H1 (cell line): ENCODE data around the gene GAST. TPM values are rescaled to one million over a fixed set of nuclear protein-coding genes. Genes with fewer than 3 reads are reported as not detected.
"Not testable (repeated sequence)": the region's sequence is repeated elsewhere in the genome, so short reads cannot be mapped to it uniquely, and the experiment has no call there.

Experiments
- CTCF ChIA-PET: fragments of 300-600 bp; sonication (Branson Sonifier 250); formaldehyde crosslinking; loops from one replicate; lab custom pipeline; 2021; ENCODE audit not compliant: partially characterized antibody; lab: Charles Lee
- POLR2A ChIA-PET: fragments of 300-600 bp; sonication (Branson Sonifier 250); formaldehyde crosslinking; loops from one replicate; lab custom pipeline; 2021; ENCODE audit warnings: inconsistent platforms; ENCODE audit not compliant: partially characterized antibody; lab: Charles Lee
- DNase-seq, 2 experiments: peaks; one replicate each; pipeline versions ENCODE4 v3.0.0 to v3.0.0-alpha.2; 2010 to 2022; ENCODE audit warnings: low spot score in 2 of 2, low read depth in 1 of 2, mixed read lengths in 1 of 2
- FAIRE-seq: peaks from 2 replicates; lab custom pipeline; 2011; peaks lifted over from hg19 to GRCh38; lab: Jason Lieb, UNC
- H2AFZ ChIP-seq: 2 replicates; pipeline ENCODE4 v1.8.1; 2012; ENCODE audit warnings: low read length, inconsistent platforms
- H2AK5ac ChIP-seq: 2 replicates; pipeline ENCODE4 v1.6.1; 2013; ENCODE audit warnings: low read depth, low read length
- H2BK120ac ChIP-seq: replicated peaks from 2 replicates; pipeline ENCODE3; 2013; ENCODE audit warnings: low read depth, low read length, inconsistent platforms
- H2BK12ac ChIP-seq: 2 replicates; pipeline ENCODE4 v1.6.1; 2013; ENCODE audit warnings: low read depth, low read length
- H2BK15ac ChIP-seq: 2 replicates; pipeline ENCODE4 v1.6.1; 2013; ENCODE audit warnings: low read length
- H2BK20ac ChIP-seq: 2 replicates; pipeline ENCODE4 v1.6.1; 2013; ENCODE audit warnings: low read length
- H2BK5ac ChIP-seq: 2 replicates; pipeline ENCODE4 v1.6.1; 2013; ENCODE audit warnings: low read depth, low read length
- H3K14ac ChIP-seq: 2 replicates; pipeline ENCODE4 v1.6.1; 2013; ENCODE audit warnings: inconsistent platforms; ENCODE audit not compliant: insufficient read length
- H3K18ac ChIP-seq: 2 replicates; pipeline ENCODE4 v1.6.1; 2013; ENCODE audit warnings: low read length; ENCODE audit errors: extremely low read depth
- H3K23ac ChIP-seq: 2 replicates; pipeline ENCODE4 v1.6.1; 2013; ENCODE audit warnings: inconsistent platforms; ENCODE audit not compliant: insufficient read length
- H3K23me2 ChIP-seq: 2 replicates; pipeline ENCODE4 v1.6.1; 2013; ENCODE audit warnings: low read depth, low read length
- H3K27ac ChIP-seq: 2 replicates; pipeline ENCODE4 v1.6.1; 2011; ENCODE audit warnings: low read depth, low read length, inconsistent platforms
- H3K27me3 ChIP-seq, 4 experiments: replicated peaks in 1 of 4; 1 replicate in 1 of 4; 2 replicates in 3 of 4; pipeline versions ENCODE4 v1.6.1 to v1.8.1; 2011 to 2013; ENCODE audit warnings: low read length in 3 of 4, mild to moderate bottlenecking in 3 of 4, inconsistent platforms in 2 of 4, mixed read lengths in 2 of 4, moderate library complexity in 1 of 4; ENCODE audit not compliant: control insufficient read depth in 3 of 4, insufficient read depth in 3 of 4; ENCODE audit errors: extremely low read depth in 1 of 4
- H3K36me3 ChIP-seq, 4 experiments: 2 replicates each; pipeline versions ENCODE4 v1.6.1 to v1.8.1; 2011 to 2013; ENCODE audit warnings: mild to moderate bottlenecking in 4 of 4, low read length in 3 of 4, moderate library complexity in 2 of 4, control low read depth in 1 of 4, inconsistent platforms in 1 of 4; ENCODE audit not compliant: insufficient read depth in 4 of 4, control insufficient read depth in 2 of 4
- H3K4ac ChIP-seq: replicated peaks from 2 replicates; pipeline ENCODE3; 2013; ENCODE audit warnings: low read length, low read depth, mixed read lengths, inconsistent platforms; ENCODE audit not compliant: insufficient read length
- H3K4me1 ChIP-seq, 4 experiments: replicated peaks in 1 of 4; 1 replicate in 1 of 4; 2 replicates in 3 of 4; pipeline versions ENCODE4 v1.6.1 to v1.8.1; 2011 to 2013; ENCODE audit warnings: low read length in 3 of 4, inconsistent platforms in 2 of 4, mixed read lengths in 1 of 4; ENCODE audit not compliant: insufficient read depth in 4 of 4, control insufficient read depth in 3 of 4
- H3K4me2 ChIP-seq, 2 experiments: 2 replicates each; pipeline versions ENCODE4 v1.6.1 to v1.8.1; 2011 to 2013; ENCODE audit warnings: low read depth in 2 of 2, low read length in 2 of 2, control low read depth in 1 of 2, inconsistent platforms in 1 of 2, mild to moderate bottlenecking in 1 of 2; ENCODE audit not compliant: insufficient read depth in 1 of 2
- H3K4me3 ChIP-seq, 4 experiments: fragments of 200-600, 300-600 bp in 1 of 4; sonication (generic), shearing (Covaris generic), sonication (Bioruptor Twin) in 1 of 4; 2 replicates each; pipeline versions ENCODE4 v1.5.1 to v1.8.1; 2011 to 2016; ENCODE audit warnings: low read length in 4 of 4, low read depth in 3 of 4, control low read depth in 2 of 4, inconsistent platforms in 2 of 4, mild to moderate bottlenecking in 2 of 4, mixed read lengths in 1 of 4, moderate library complexity in 1 of 4; ENCODE audit not compliant: insufficient read depth in 2 of 4; ENCODE audit errors: extremely low read depth in 1 of 4
- H3K56ac ChIP-seq: replicated peaks from 2 replicates; pipeline ENCODE3; 2013; ENCODE audit warnings: low read depth, mild to moderate bottlenecking, mixed read lengths, low read length, inconsistent platforms; ENCODE audit not compliant: insufficient read length
- H3K79me1 ChIP-seq: 2 replicates; pipeline ENCODE4 v1.6.1; 2013; ENCODE audit warnings: low read depth, low read length, control low read depth
- H3K79me2 ChIP-seq, 2 experiments: 2 replicates each; pipeline versions ENCODE4 v1.6.1 to v1.8.1; 2012 to 2013; ENCODE audit warnings: low read length in 2 of 2, mild to moderate bottlenecking in 2 of 2, inconsistent platforms in 1 of 2; ENCODE audit not compliant: insufficient read depth in 2 of 2, control insufficient read depth in 1 of 2
- H3K9ac ChIP-seq, 4 experiments: replicated peaks in 1 of 4; 1 replicate in 1 of 4; 2 replicates in 3 of 4; pipeline versions ENCODE4 v1.6.1 to v1.8.1; 2011 to 2013; ENCODE audit warnings: low read depth in 3 of 4, low read length in 3 of 4, control low read depth in 2 of 4, mild to moderate bottlenecking in 2 of 4, moderate library complexity in 2 of 4, inconsistent platforms in 1 of 4; ENCODE audit errors: extremely low read depth in 1 of 4
- H3K9me3 ChIP-seq, 2 experiments: 2 replicates each; pipeline versions ENCODE4 v1.6.1 to v1.8.1; 2012 to 2013; ENCODE audit warnings: mild to moderate bottlenecking in 2 of 2, moderate library complexity in 2 of 2, control low read depth in 1 of 2, inconsistent platforms in 1 of 2, low read depth in 1 of 2, low read length in 1 of 2, mixed read lengths in 1 of 2; ENCODE audit not compliant: insufficient read depth in 2 of 2
- H4K20me1 ChIP-seq, 2 experiments: replicated peaks in 1 of 2; 2 replicates each; pipeline versions ENCODE3 to v1.8.1; 2011 to 2013; ENCODE audit warnings: inconsistent platforms in 2 of 2, low read length in 2 of 2, mild to moderate bottlenecking in 1 of 2; ENCODE audit not compliant: insufficient read depth in 2 of 2, control insufficient read depth in 1 of 2
- H4K5ac ChIP-seq: 2 replicates; pipeline ENCODE4 v1.6.1; 2013; ENCODE audit warnings: low read length, low read depth, mixed read lengths, inconsistent platforms; ENCODE audit not compliant: insufficient read length
- H4K8ac ChIP-seq: 2 replicates; pipeline ENCODE4 v1.8.0; 2013; ENCODE audit warnings: mild to moderate bottlenecking, moderate library complexity, low read length, inconsistent platforms; ENCODE audit not compliant: insufficient read depth; ENCODE audit errors: extremely low read depth
- H4K91ac ChIP-seq: replicated peaks from 2 replicates; pipeline ENCODE3; 2013; ENCODE audit warnings: low read length, mixed read lengths, inconsistent platforms; ENCODE audit not compliant: insufficient read length
- WGBS, 2 experiments: shearing (Covaris generic) in 1 of 2; methylation state at CpG; one replicate each; pipeline versions ENCODE4 v1.1.6 to v1.1.7; 2013 to 2015; ENCODE audit warnings: low lambda C conversion rate in 2 of 2, mixed read lengths in 2 of 2, inconsistent platforms in 1 of 2, low coverage in 1 of 2, missing lambda C conversion rate in 1 of 2; ENCODE audit not compliant: insufficient replicate concordance in 2 of 2, insufficient coverage in 1 of 2, insufficient read length in 1 of 2; ENCODE audit errors: extremely low coverage in 1 of 2, missing lambda C conversion rate in 1 of 2; 5-methylcytosine and 5-hydroxymethylcytosine counted together
- polyA plus RNA-seq, 7 experiments: library from polyadenylated mRNA; depleted of rRNA in 3 of 7; stranded (reverse) in 5 of 7; unstranded in 2 of 7; fragments of >200 nt in 5 of 7; fragments of 200-250 nt in 2 of 7; gene quantifications; 1 replicate in 5 of 7; 2 replicates in 1 of 7; 4 replicates in 1 of 7; pipeline versions ENCODE4 v1.2.1 to v1.2.3, GENCODE V29; 2011 to 2013; ENCODE audit warnings: missing spikeins in 2 of 7, mixed read lengths in 2 of 7
- total RNA-seq: library from RNA; stranded (reverse); fragmentation: NEBNext Ultra II Directional; extraction: Animal tissue kit (Norgen Biotek cat#: 25700); gene quantifications from 2 replicates; pipeline ENCODE4 v1.2.1, GENCODE V29; 2021

Gene GAST
- total and polyA plus RNA-seq, 2 of the 8 experiments (the other 6 are each of a cell fraction or from before 2014, with no cell fraction given): not detected

GRCh38 chr17:41685753-41686152 lies 26.4 kb upstream of the GAST start:
- H4K91ac ChIP-seq, H3K18ac ChIP-seq, H2BK20ac ChIP-seq, H3K4me3 ChIP-seq, H3K9me3 ChIP-seq, H3K14ac ChIP-seq, H3K27me3 ChIP-seq, DNase-seq, H4K20me1 ChIP-seq, H2BK120ac ChIP-seq, H3K56ac ChIP-seq, H2BK15ac ChIP-seq, H4K5ac ChIP-seq, H3K23ac ChIP-seq, H2AK5ac ChIP-seq, H2BK12ac ChIP-seq, H3K4me2 ChIP-seq, H4K8ac ChIP-seq, H3K27ac ChIP-seq, H3K79me1 ChIP-seq, H2BK5ac ChIP-seq, H3K9ac ChIP-seq, FAIRE-seq, H3K4ac ChIP-seq, H3K4me1 ChIP-seq, H3K23me2 ChIP-seq, H2AFZ ChIP-seq: not testable (repeated sequence)
- 90% methylated on average over 13 of the region's 13 CpGs; no CpG with 5 or more reads in 1 of the 2 experiments for WGBS, 2 experiments
- Histone ChIP-seq H3K36me3 (peaks cover 10 to 14% (median 12%) of the 10 kb centered on the region in 4 experiments), H3K79me2 (peaks cover 0 to 13% of the 10 kb centered on the region in 2 experiments; a peak in 3 of 4 replicates)
- ChIA-PET CTCF (interaction anchor here (1.1 to 1.7 kb wide), 3 partner anchors 10 to 18 kb away, joined by 4 to 7 read pairs (median 6); no protein-coding TSS in a partner anchor), POLR2A (interaction anchor here (0.8 to 2.2 kb wide), 2 partner anchors 10 to 158 kb away, joined by 3 to 6 read pairs; partner anchors contain the start of gene KRT19)
